ENCODE data around the gene PARD6B. TPM values are rescaled to one million over a fixed set of nuclear protein-coding genes. Genes with fewer than 3 reads are reported as not detected.

Gene PARD6B
- total and polyA plus RNA-seq, 2 of the 4 experiments (the other 2 are of a cell fraction) = 0.17 to 0.90 TPM

- Histone ChIP-seq H3K23ac (ENCODE audit: low read depth, low read length) (no peak overlapping the region), H3K27me3 (ENCODE audit: control insufficient read depth, insufficient read depth, low read length) (no peaks in the 10 kb centered on the region), H3K9me3 (ENCODE audit: control insufficient read depth, insufficient read depth, low read length) (no peaks in the 10 kb centered on the region), H3K4me3 (ENCODE audit: insufficient read depth, low read depth, low read length) (no peak overlapping the region), H3K4ac (ENCODE audit: low read depth, low read length) (no peak overlapping the region), H3K9me1 (ENCODE audit: insufficient read depth, low read length) (0 out of 2 replicates have a peak, but pooled peaks cover 2% of the 10 kb centered on the region), H4K8ac (ENCODE audit: low read depth in 2 of 2, low read length in 2 of 2) (no peak overlapping the region), H4K91ac (ENCODE audit: insufficient read depth, low read depth, low read length) (no peak overlapping the region), H2BK5ac (ENCODE audit: low read depth, low read length, poor library complexity, severe bottlenecking) (no peak overlapping the region), H3K9ac (ENCODE audit: low read depth, low read length) (no peak overlapping the region), H3K56ac (ENCODE audit: extremely low read depth, insufficient read depth, low read length) (no peak overlapping the region), H3K36me3 (ENCODE audit: control insufficient read depth, insufficient read depth, low read length) (no peaks in the 10 kb centered on the region), H3K79me1 (ENCODE audit: low read depth in 1 of 2, low read length in 2 of 2) (no peaks in the 10 kb centered on the region), H4K20me1 (ENCODE audit: insufficient read depth, low read length) (no peaks in the 10 kb centered on the region), H3K4me1 (ENCODE audit: control insufficient read depth, insufficient read depth, low read length) (peaks cover 4% of the 10 kb centered on the region; the same call in 1 of the 2 replicates), H4K5ac (ENCODE audit: low read depth, low read length) (no peak overlapping the region), H3K4me2 (ENCODE audit: low read depth, low read length) (no peak overlapping the region), H3K18ac (ENCODE audit: low read depth, low read length) (no peak overlapping the region), H2AK5ac (ENCODE audit: low read depth, low read length) (no peak overlapping the region), H2AK9ac (replicated peaks; ENCODE audit: low read depth, low read length, poor library complexity) (no peak overlapping the region), H2BK120ac (ENCODE audit: low read depth, low read length) (no peak overlapping the region), H2AFZ (replicated peaks; ENCODE audit: low read length, poor library complexity) (no peak overlapping the region), H2BK20ac (ENCODE audit: low read depth, low read length) (no peak overlapping the region), H3K27ac (ENCODE audit: insufficient read depth, low read length) (no peak overlapping the region), H3K14ac (replicated peaks; ENCODE audit: low read depth, low read length) (no peak overlapping the region), H2BK15ac (ENCODE audit: low read depth, low read length) (no peak overlapping the region)
- no peak for ATAC-seq (ENCODE audit: low read depth)
- no CpG with 5 or more reads among the region's 1 CpG for WGBS, 2 experiments (ENCODE audit: extremely low coverage in 2 of 2, insufficient read length in 1 of 2)
- ChIA-PET CTCF (no interaction called here), POLR2A (ENCODE audit: unreplicated experiment) (interaction anchor here (0.6 kb wide), 1 partner anchor 9 kb away, joined by 3 read pairs; no protein-coding TSS in a partner anchor)
- BruUV-seq (replicated peaks) = no TSS peak
- no peak for TF ChIP-seq MAZ (IDR thresholded peaks at IDR 0.05; ENCODE audit: borderline replicate concordance, low read depth, low read length)
- TF ChIP-seq RAD21 (IDR thresholded peaks at IDR 0.05; ENCODE audit: low read length) = no peak
- no peak for TF ChIP-seq CEBPB (IDR thresholded peaks at IDR 0.05; ENCODE audit: low read depth, low read length)
- no peak for TF ChIP-seq POLR2A (IDR thresholded peaks at IDR 0.05; ENCODE audit: low read depth, low read length)
- TF ChIP-seq CHD1 (IDR thresholded peaks at IDR 0.05; ENCODE audit: low read depth, low read length) = no peak
- no peak for TF ChIP-seq MXI1 (IDR thresholded peaks at IDR 0.05; ENCODE audit: borderline replicate concordance, low read depth, low read length)
- TF ChIP-seq ELK1 (IDR thresholded peaks at IDR 0.05; ENCODE audit: borderline replicate concordance, low read depth, low read length) = no peak
- TF ChIP-seq CTCF (conservative IDR thresholded peaks at IDR 0.05; ENCODE audit: low read depth, low read length) = no peak
- TF ChIP-seq BHLHE40 (IDR thresholded peaks at IDR 0.05; ENCODE audit: low read depth, low read length) = no peak
- TF ChIP-seq FOS (IDR thresholded peaks at IDR 0.05; ENCODE audit: low read depth, low read length) = no peak
- no peak for TF ChIP-seq USF2 (IDR thresholded peaks at IDR 0.05; ENCODE audit: low read depth, low read length)
- TF ChIP-seq RCOR1 (IDR thresholded peaks at IDR 0.05; ENCODE audit: insufficient replicate concordance, low read length) = no peak
- TF ChIP-seq SMC3 (IDR thresholded peaks at IDR 0.05; ENCODE audit: low read depth, low read length) = no peak
- no peak for TF ChIP-seq NFE2L2 (IDR thresholded peaks at IDR 0.05; ENCODE audit: low read depth, low read length)
- TF ChIP-seq MAFK (IDR thresholded peaks at IDR 0.05; ENCODE audit: low read depth, low read length) = no peak
- TF ChIP-seq RFX5 (IDR thresholded peaks at IDR 0.05; ENCODE audit: low read depth, low read length) = no peak
- no peak for DNase-seq
- in situ Hi-C loops (cut with MboI; ENCODE audit: low sequenced_read_pairs) = no loop called here
- intact Hi-C loops (cut with micrococcal nuclease) = no loop called here
- dilution Hi-C loops (cut with HindIII; ENCODE audit: low sequenced_read_pairs, unreplicated experiment) = no loop called here
These were observed 14.9 kb upstream of the PARD6B start for GRCh38 chr20:50716518-50716917.
